ENCODE measurements around the gene SPAG8. TPM values are rescaled to one million over a fixed set of nuclear protein-coding genes. Genes with fewer than 3 reads are reported as not detected.

The SPAG8 gene
- total and polyA plus RNA-seq, 2 experiments from 2014 or later, result 0.45 TPM

- TF ChIP-seq REST (IDR thresholded peaks at IDR 0.05; ENCODE audit: unreplicated experiment) (no peak), EZH2phosphoT487 (IDR thresholded peaks at IDR 0.05; ENCODE audit: unreplicated experiment) (no peak)
Measured at GRCh38 chr9:35841645-35841900, 29.5 kb upstream of the SPAG8 start (continued).

GRCh38 chr9:35840881-35841644 is 29.0 kb upstream of the SPAG8 start:
- no peaks in the 10 kb centered on the region for H3K36me3 Mint-ChIP-seq (ENCODE audit: low read depth)
- Histone ChIP-seq H3K79me2 (replicated peaks; ENCODE audit: insufficient read depth) (no peaks in the 10 kb centered on the region), H3K27me3 (ENCODE audit: insufficient read depth) (no peaks in the 10 kb centered on the region), H3K9me2 (ENCODE audit: insufficient read depth) (peaks cover 9% of the 10 kb centered on the region; the same call in 1 of the 2 replicates), H3F3A (replicated peaks; ENCODE audit: low read depth) (no peaks in the 10 kb centered on the region; the same call in 1 of the 2 replicates), H2AFZ (no peak overlapping the region), H3K4me3 (no peak overlapping the region), H4K20me1 (replicated peaks; ENCODE audit: insufficient read depth) (no peaks in the 10 kb centered on the region; the same call in 1 of the 2 replicates), H3K36me3 (ENCODE audit: insufficient read depth) (no peaks in the 10 kb centered on the region), H3K27ac (ENCODE audit: low read depth) (no peak overlapping the region), H3K4me1 (ENCODE audit: insufficient read depth) (peaks cover 24% of the 10 kb centered on the region), H3K4me2 (no peak overlapping the region)
- H3K27me3 Mint-ChIP-seq (ENCODE audit: insufficient read depth, low read depth, poor library complexity), result peaks cover 11% of the 10 kb centered on the region
- DNase-seq (ENCODE audit: low spot score), result no peak
- H3K4me3 Mint-ChIP-seq, result no peak overlapping the region
- H3K9me3 Mint-ChIP-seq, result no peaks in the 10 kb centered on the region
- no peak overlapping the region for H3K27ac Mint-ChIP-seq
- ATAC-seq, result no peak
- peaks cover 30% of the 10 kb centered on the region for H3K4me1 Mint-ChIP-seq
- TF ChIP-seq ZNF114 (CRISPR knock-in tag; IDR thresholded peaks at IDR 0.05) (no peak), JUNB (IDR thresholded peaks at IDR 0.05; ENCODE audit: unreplicated experiment) (no peak), ZNF331 (CRISPR knock-in tag; IDR thresholded peaks at IDR 0.05; ENCODE audit: low read depth) (no peak), CTCF (conservative IDR thresholded peaks at IDR 0.05; ENCODE audit: low read depth in 2 of 2) (no peak), POLR2AphosphoS5 (IDR thresholded peaks at IDR 0.05; ENCODE audit: low read depth) (no peak), CREB1 (CRISPR knock-in tag; IDR thresholded peaks at IDR 0.05; ENCODE audit: low read depth) (no peak), EZH2phosphoT487 (IDR thresholded peaks at IDR 0.05; ENCODE audit: unreplicated experiment) (no peak), ZNF462 (CRISPR knock-in tag; IDR thresholded peaks at IDR 0.05) (no peak), EZH2 (IDR thresholded peaks at IDR 0.05; ENCODE audit: low read depth, unreplicated experiment) (no peak), NANOG (IDR thresholded peaks at IDR 0.05; ENCODE audit: borderline replicate concordance) (no peak)

Measured in GM23338 (cell line).